Caco-2 (cell line): ENCODE data around the gene MAF. TPM values are rescaled to one million over a fixed set of nuclear protein-coding genes. Genes with fewer than 3 reads are reported as not detected.

Experiments
- BruUV-seq: library from RNA; stranded (reverse); fragments of 400-500 nt; replicated peaks from 2 replicates; lab custom pipeline; 2021; lab: Mats Ljungman, UMichigan
- CTCF ChIA-PET: fragments of 300-600 bp; sonication (Branson Sonifier 250); formaldehyde crosslinking; loops from one replicate; lab custom pipeline; 2022; ENCODE audit warnings: antibody characterized with exemption; lab: Charles Lee
- POLR2A ChIA-PET: fragments of 300-600 bp; sonication (Branson Sonifier 250); formaldehyde crosslinking; loops from one replicate; lab custom pipeline; 2022; ENCODE audit warnings: antibody characterized with exemption; lab: Charles Lee
- DNase-seq, 2 experiments: peaks; one replicate each; pipeline versions ENCODE4 v3.0.0 to v3.0.0-alpha.2; 2020 to 2022
- H3K27me3 ChIP-seq: replicated peaks from 2 replicates; pipeline ENCODE4 v1.6.0; 2011; ENCODE audit warnings: low read length; ENCODE audit not compliant: control insufficient read depth, insufficient read depth
- H3K36me3 ChIP-seq: 2 replicates; pipeline ENCODE4 v1.5.1; 2011; ENCODE audit warnings: low read length; ENCODE audit not compliant: control insufficient read depth, insufficient read depth
- H3K4me1 ChIP-seq: fragments of 250-450 bp; sonication (Bioruptor Pico); 2 replicates; pipeline ENCODE4 v1.5.1; 2020; ENCODE audit warnings: mild to moderate bottlenecking
- H3K4me3 ChIP-seq: 2 replicates; pipeline ENCODE4 v1.5.1; 2011; ENCODE audit warnings: low read depth, mild to moderate bottlenecking, control low read depth, low read length
- H3K9me3 ChIP-seq: fragments of 250-450 bp; sonication (Bioruptor Pico); 2 replicates; pipeline ENCODE4 v1.5.1; 2020; ENCODE audit warnings: mild to moderate bottlenecking, moderate library complexity
- H3K27ac Mint-ChIP-seq: one replicate; pipeline ENCODE4 v1.8.0; 2022; ENCODE audit warnings: mixed read lengths; ENCODE audit not compliant: unreplicated experiment
- H3K27me3 Mint-ChIP-seq: one replicate; pipeline ENCODE4 v1.8.0; 2022; ENCODE audit warnings: mixed read lengths; ENCODE audit not compliant: insufficient read depth, unreplicated experiment
- H3K36me3 Mint-ChIP-seq: one replicate; pipeline ENCODE4 v1.8.0; 2022; ENCODE audit warnings: mild to moderate bottlenecking, mixed read lengths; ENCODE audit not compliant: insufficient read depth, unreplicated experiment
- H3K4me1 Mint-ChIP-seq: one replicate; pipeline ENCODE4 v1.8.0; 2022; ENCODE audit warnings: low read depth, mixed read lengths; ENCODE audit not compliant: unreplicated experiment
- H3K4me3 Mint-ChIP-seq: one replicate; pipeline ENCODE4 v1.8.0; 2022; ENCODE audit warnings: mild to moderate bottlenecking, moderate library complexity, mixed read lengths; ENCODE audit not compliant: unreplicated experiment
- H3K9me3 Mint-ChIP-seq: one replicate; pipeline ENCODE4 v1.8.0; 2022; ENCODE audit warnings: mixed read lengths; ENCODE audit not compliant: unreplicated experiment
- intact Hi-C: fragments of 100-400 bp; cut with micrococcal nuclease; formaldehyde crosslinking; loops from one replicate; pipeline ENCODE4 v1.10.0; 2022; ENCODE audit not compliant: unreplicated experiment
- total RNA-seq: library from RNA; stranded (reverse); gene quantifications from 2 replicates; pipeline ENCODE4 v1.2.3, GENCODE V29; 2022
- TF ChIP-seq, protein P1 (sequence below), 2 experiments: fragments of 200-600 bp in 1 of 2; IDR thresholded peaks; 1 replicate in 1 of 2; 2 replicates in 1 of 2; pipeline versions ENCODE4 v1.5.1 to v1.8.0; 2011 to 2022; ENCODE audit warnings: antibody characterized with exemption in 1 of 2, control low read depth in 1 of 2, inconsistent platforms in 1 of 2, low read depth in 1 of 2, low read length in 1 of 2, mild to moderate bottlenecking in 1 of 2, moderate library complexity in 1 of 2; ENCODE audit not compliant: insufficient read depth in 1 of 2, severe bottlenecking in 1 of 2, unreplicated experiment in 1 of 2

The MAF gene
- total RNA-seq, 1 experiment from 2014 or later, result 3.6 TPM

DNA sequence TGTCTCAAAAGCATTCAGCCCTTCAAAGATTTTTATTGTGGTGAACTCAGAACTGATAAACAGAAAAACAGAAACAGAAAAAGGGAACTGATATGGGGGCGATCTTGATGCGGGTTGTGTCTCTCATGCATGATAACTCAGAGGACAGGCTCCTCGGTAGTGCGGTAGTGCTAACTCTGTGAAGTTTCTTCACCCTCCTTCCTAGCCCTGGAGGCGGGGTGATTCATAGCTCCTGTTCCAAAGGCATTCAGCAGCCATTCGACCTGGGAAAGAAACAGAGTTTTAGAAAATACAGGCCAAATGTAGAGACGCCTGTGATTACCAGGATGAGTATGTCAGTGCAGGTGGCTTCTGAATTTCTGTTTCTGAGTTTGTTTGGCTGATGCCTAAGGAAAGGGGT is 5.5 kb upstream of the MAF start:
- H3K4me3 ChIP-seq, result no peak overlapping the region
- Mint-ChIP-seq H3K36me3 (peaks cover 8% of the 10 kb centered on the region), H3K27ac (no peak overlapping the region), H3K4me3 (no peak overlapping the region), H3K27me3 (peaks cover 21% of the 10 kb centered on the region), H3K9me3 (no peaks in the 10 kb centered on the region), H3K4me1 (peaks cover 6% of the 10 kb centered on the region)
- POLR2A ChIA-PET, result no interaction called here
- peaks cover 1% of the 10 kb centered on the region; the same call in 1 of the 2 replicates for H3K27me3 ChIP-seq
- BruUV-seq, result no TSS peak
- no peaks in the 10 kb centered on the region for H3K9me3 ChIP-seq
- intact Hi-C loops, result no loop called here
- TF ChIP-seq, protein P1, sequence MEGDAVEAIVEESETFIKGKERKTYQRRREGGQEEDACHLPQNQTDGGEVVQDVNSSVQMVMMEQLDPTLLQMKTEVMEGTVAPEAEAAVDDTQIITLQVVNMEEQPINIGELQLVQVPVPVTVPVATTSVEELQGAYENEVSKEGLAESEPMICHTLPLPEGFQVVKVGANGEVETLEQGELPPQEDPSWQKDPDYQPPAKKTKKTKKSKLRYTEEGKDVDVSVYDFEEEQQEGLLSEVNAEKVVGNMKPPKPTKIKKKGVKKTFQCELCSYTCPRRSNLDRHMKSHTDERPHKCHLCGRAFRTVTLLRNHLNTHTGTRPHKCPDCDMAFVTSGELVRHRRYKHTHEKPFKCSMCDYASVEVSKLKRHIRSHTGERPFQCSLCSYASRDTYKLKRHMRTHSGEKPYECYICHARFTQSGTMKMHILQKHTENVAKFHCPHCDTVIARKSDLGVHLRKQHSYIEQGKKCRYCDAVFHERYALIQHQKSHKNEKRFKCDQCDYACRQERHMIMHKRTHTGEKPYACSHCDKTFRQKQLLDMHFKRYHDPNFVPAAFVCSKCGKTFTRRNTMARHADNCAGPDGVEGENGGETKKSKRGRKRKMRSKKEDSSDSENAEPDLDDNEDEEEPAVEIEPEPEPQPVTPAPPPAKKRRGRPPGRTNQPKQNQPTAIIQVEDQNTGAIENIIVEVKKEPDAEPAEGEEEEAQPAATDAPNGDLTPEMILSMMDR (IDR thresholded peaks at IDR 0.05; ENCODE audit: insufficient read depth in 1 of 2, low read depth in 1 of 2, low read length in 1 of 2, severe bottlenecking in 1 of 2, unreplicated experiment in 1 of 2), result no peak
- H3K36me3 ChIP-seq, result no peaks in the 10 kb centered on the region
- H3K4me1 ChIP-seq, result peaks cover 9% of the 10 kb centered on the region
- DNase-seq, result no peak
- CTCF ChIA-PET, result interaction anchor here (0.7 to 1.3 kb wide), 2 partner anchors 359 to 479 kb away, joined by 3 to 4 read pairs; no protein-coding TSS in a partner anchor

DNA sequence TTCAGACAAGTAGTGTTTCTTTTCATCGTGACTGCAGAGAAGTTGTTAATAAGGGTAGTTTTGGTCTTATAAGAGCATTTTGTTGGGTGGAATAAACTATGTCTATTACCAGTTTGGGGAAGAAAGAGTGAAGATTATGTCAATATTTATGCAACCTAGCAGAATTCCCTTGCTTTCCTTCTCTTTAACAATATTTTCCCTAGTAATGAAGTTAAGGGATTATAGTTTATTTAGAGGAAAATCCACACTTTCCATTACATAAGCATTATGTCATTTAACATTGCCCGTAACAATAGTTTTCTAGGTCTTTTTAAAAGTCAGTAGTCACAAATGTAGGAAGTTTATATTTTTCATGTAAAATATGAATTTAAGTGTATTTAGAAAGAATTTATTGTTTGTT is 2.5 kb upstream of the MAF start:
- peaks cover 9% of the 10 kb centered on the region for H3K4me1 ChIP-seq
- Mint-ChIP-seq H3K4me3 (no peak overlapping the region), H3K36me3 (peaks cover 18% of the 10 kb centered on the region), H3K27ac (no peak overlapping the region), H3K4me1 (peaks cover 6% of the 10 kb centered on the region), H3K27me3 (peaks cover 21% of the 10 kb centered on the region), H3K9me3 (no peaks in the 10 kb centered on the region)
- ChIA-PET POLR2A (no interaction called here), CTCF (no interaction called here)
- peaks cover 6% of the 10 kb centered on the region for H3K27me3 ChIP-seq
- no peaks in the 10 kb centered on the region for H3K9me3 ChIP-seq
- TF ChIP-seq, protein P1 (IDR thresholded peaks at IDR 0.05; ENCODE audit: insufficient read depth in 1 of 2, low read depth in 1 of 2, low read length in 1 of 2, severe bottlenecking in 1 of 2, unreplicated experiment in 1 of 2), result no peak
- BruUV-seq, result no TSS peak
- no peaks in the 10 kb centered on the region for H3K36me3 ChIP-seq
- no peak overlapping the region for H3K4me3 ChIP-seq
- no peak for DNase-seq
- intact Hi-C loops, result loop anchor here (2.0 to 5.0 kb wide), 3 partner anchors 482 to 1361 kb away; no protein-coding TSS in a partner anchor

DNA sequence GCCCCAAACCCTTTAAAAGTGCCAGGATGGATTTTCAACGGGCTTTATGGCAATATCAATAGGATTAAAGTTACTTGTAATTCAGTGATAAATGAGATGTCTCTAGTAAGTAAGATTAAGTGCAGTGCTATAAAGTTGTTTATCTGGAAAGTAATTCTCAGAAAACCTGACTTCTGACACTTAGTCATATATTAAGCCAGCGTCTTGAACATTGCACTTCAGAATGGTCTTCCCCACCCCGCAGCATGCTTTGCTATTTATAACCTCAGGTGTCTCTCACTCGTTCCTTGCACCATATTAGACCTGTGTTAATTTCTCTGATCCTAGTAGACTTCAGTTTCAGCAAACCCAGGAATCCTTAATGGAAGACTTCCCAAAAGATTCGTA is 2.1 kb upstream of the MAF start:
- H3K4me3 ChIP-seq, result no peak overlapping the region
- peaks cover 9% of the 10 kb centered on the region for H3K4me1 ChIP-seq
- DNase-seq, result no peak
- Mint-ChIP-seq H3K4me1 (peaks cover 6% of the 10 kb centered on the region), H3K27ac (no peak overlapping the region), H3K36me3 (peaks cover 18% of the 10 kb centered on the region), H3K4me3 (peak overlapping the region; percentile 96), H3K27me3 (peaks cover 25% of the 10 kb centered on the region), H3K9me3 (no peaks in the 10 kb centered on the region)
- ChIA-PET CTCF (interaction anchor here (0.7 to 2.1 kb wide), 10 partner anchors 10 to 1478 kb away, joined by 3 to 13 read pairs (median 4); no protein-coding TSS in a partner anchor), POLR2A (no interaction called here)
- H3K36me3 ChIP-seq, result no peaks in the 10 kb centered on the region
- intact Hi-C loops, result loop anchor here (1.0 to 5.0 kb wide), 4 partner anchors 482 to 1360 kb away; no protein-coding TSS in a partner anchor
- H3K9me3 ChIP-seq, result no peaks in the 10 kb centered on the region
- TF ChIP-seq, protein P1 (IDR thresholded peaks at IDR 0.05; ENCODE audit: insufficient read depth in 1 of 2, low read depth in 1 of 2, low read length in 1 of 2, severe bottlenecking in 1 of 2, unreplicated experiment in 1 of 2), result no peak
- H3K27me3 ChIP-seq, result peaks cover 6% of the 10 kb centered on the region
- BruUV-seq, result no TSS peak
